Subcutaneous adipose tissue (tissue), 4 donors: ENCODE results near the gene MT3. TPM values are rescaled to one million over a fixed set of nuclear protein-coding genes. Genes with fewer than 3 reads are reported as not detected.

ENCODE experiments used
- CTCF ChIP-seq: fragments of 450-650 bp; IDR thresholded peaks from one replicate; pipeline ENCODE4 v1.5.1; 2016; ENCODE audit warnings: low read depth, mild to moderate bottlenecking, control low read depth, antibody characterized with exemption, moderate library complexity
- total RNA-seq, 4 donors: library from RNA; depleted of rRNA; stranded (reverse); fragments of >200 nt; gene quantifications; one replicate each; pipeline ENCODE4 v1.1.0, GENCODE V29; 2016

The MT3 gene
- total RNA-seq, 4 donors from 2014 or later = 2.0 TPM; not detected in 3

DNA sequence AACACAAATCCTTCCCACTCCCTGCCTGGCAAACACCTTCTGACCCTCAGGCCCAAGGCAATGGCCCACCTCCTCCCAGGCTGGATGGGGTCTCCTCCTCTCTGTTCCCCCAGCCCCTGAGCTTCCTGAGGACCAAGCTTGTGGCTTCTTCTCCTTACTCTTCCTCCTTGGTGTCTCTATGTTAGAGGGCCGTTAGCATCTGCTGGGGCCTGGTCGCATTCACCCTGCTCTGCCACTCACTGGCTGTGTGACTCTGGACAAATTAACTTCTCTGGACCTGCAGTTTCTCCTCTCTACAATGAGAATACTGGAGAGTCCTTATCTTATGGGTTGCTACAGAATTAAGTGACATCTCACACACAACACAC lies 18.3 kb downstream of the MT3 start:
- TF ChIP-seq CTCF = no peak

- TF ChIP-seq CTCF = no peak
Observed at GRCh38 chr16:56608043-56608875, 18.9 kb downstream of the MT3 start, which contains the start of gene MT2A. TSS of gene MT2A (plus strand) at chr16:56608584. CDS start at chr16:56608656, 72 bp downstream.

DNA sequence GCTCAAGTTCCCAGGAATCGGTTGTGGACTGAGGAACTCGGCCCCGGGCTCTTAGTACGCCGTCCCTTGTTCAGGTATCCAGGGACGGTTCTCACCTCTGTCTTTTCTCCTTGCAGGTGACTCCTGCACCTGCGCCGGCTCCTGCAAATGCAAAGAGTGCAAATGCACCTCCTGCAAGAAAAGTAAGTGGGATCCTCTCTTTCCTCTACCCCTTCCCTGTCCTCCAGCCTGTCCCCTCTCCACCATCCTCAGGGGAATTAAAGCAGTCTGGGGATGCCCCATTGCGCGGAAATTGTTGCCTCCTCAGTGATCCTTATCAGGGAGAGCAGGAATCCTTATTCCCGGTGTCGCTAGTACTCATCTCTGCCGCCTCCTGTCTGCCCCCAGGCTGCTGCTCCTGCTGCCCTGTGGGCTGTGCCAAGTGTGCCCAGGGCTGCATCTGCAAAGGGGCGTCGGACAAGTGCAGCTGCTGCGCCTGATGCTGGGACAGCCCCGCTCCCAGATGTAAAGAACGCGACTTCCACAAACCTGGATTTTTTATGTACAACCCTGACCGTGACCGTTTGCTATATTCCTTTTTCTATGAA lies 19.6 kb downstream of the MT3 start:
- no peak for TF ChIP-seq CTCF

- no peak for TF ChIP-seq CTCF
Observed at GRCh38 chr16:56609463-56609921, 20.2 kb downstream of the MT3 start.

DNA sequence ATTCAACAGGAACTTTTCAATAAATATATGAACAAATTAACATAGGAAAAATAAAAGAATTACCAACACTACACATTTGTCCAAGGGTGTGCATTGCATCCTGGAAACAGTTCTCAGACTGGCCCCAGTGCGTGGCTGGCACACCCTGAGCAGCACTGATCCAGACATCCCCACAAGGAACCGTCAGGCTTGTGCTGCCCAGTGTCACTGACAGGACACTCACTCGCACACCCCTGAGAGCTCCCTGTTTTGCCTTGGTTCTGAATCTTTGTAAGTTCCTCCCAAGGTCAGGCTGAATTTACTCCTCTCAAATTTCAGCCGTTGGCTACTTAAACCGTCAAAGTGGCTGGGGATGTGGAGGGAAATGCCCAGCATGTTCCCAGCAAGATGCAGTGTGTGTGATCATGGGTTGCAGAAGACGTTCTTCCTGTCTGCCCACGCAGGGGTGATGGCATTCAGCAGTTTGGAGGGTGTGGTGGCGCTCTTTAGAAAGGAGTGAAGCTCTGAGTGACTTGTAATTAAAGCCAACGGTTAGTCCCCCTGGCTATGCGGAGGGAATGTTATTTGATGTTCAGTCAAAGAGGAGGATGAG lies 20.8 kb downstream of the MT3 start:
- no peak for TF ChIP-seq CTCF

GRCh38 chr16:56610609-56611111 lies 21.3 kb downstream of the MT3 start:
- no peak for TF ChIP-seq CTCF

DNA sequence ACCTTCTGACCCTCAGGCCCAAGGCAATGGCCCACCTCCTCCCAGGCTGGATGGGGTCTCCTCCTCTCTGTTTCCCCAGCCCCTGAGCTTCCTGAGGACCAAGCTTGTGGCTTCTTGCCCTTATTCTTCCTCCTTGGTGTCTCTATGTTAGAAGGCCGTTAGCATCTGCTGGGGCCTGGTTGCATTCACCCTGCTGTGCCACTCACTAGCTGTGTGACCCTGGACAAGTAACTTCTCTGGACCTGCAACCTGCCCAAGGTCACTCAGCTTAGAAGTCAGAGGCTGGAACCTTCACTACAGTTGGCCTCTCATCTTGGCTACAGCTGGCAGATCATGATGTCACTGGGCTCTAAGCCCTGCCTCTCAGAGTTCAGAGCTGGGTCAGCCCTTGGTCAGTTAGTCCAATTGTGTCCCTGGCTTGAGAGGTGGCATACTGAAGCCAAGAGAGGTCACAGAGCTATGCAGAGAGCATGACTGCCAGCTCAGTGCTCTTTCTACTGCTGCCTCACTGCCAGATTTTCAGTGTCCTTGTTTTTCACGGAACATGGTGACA lies 22.0 kb downstream of the MT3 start:
- TF ChIP-seq CTCF = no peak
